DMS79 (cell line): ENCODE data around the gene ERN2.

Experiments
- DNase-seq: peaks from one replicate; lab custom pipeline; 2025; lab: John Stamatoyannopoulos, UW

The ERN2 gene

GRCh38 chr16:23640615-23640930 is 72.4 kb downstream of the ERN2 start:
- DNase-seq = no peak
